H1 (cell line): Measurements from ENCODE around the gene THADA. TPM values are rescaled to one million over a fixed set of nuclear protein-coding genes. Genes with fewer than 3 reads are reported as not detected.

ENCODE experiments used
- CTCF ChIA-PET: fragments of 300-600 bp; sonication (Branson Sonifier 250); formaldehyde crosslinking; loops from one replicate; lab custom pipeline; 2021; ENCODE audit not compliant: partially characterized antibody; lab: Charles Lee
- POLR2A ChIA-PET: fragments of 300-600 bp; sonication (Branson Sonifier 250); formaldehyde crosslinking; loops from one replicate; lab custom pipeline; 2021; ENCODE audit warnings: inconsistent platforms; ENCODE audit not compliant: partially characterized antibody; lab: Charles Lee
- DNase-seq, 2 experiments: peaks; one replicate each; pipeline versions ENCODE4 v3.0.0 to v3.0.0-alpha.2; 2010 to 2022; ENCODE audit warnings: low spot score in 2 of 2, low read depth in 1 of 2, mixed read lengths in 1 of 2
- FAIRE-seq: peaks from 2 replicates; lab custom pipeline; 2011; peaks lifted over from hg19 to GRCh38; lab: Jason Lieb, UNC
- H2AFZ ChIP-seq: 2 replicates; pipeline ENCODE4 v1.8.1; 2012; ENCODE audit warnings: low read length, inconsistent platforms
- H2AK5ac ChIP-seq: 2 replicates; pipeline ENCODE4 v1.6.1; 2013; ENCODE audit warnings: low read depth, low read length
- H2BK120ac ChIP-seq: replicated peaks from 2 replicates; pipeline ENCODE3; 2013; ENCODE audit warnings: low read depth, low read length, inconsistent platforms
- H2BK12ac ChIP-seq: 2 replicates; pipeline ENCODE4 v1.6.1; 2013; ENCODE audit warnings: low read depth, low read length
- H2BK15ac ChIP-seq: 2 replicates; pipeline ENCODE4 v1.6.1; 2013; ENCODE audit warnings: low read length
- H2BK20ac ChIP-seq: 2 replicates; pipeline ENCODE4 v1.6.1; 2013; ENCODE audit warnings: low read length
- H2BK5ac ChIP-seq: 2 replicates; pipeline ENCODE4 v1.6.1; 2013; ENCODE audit warnings: low read depth, low read length
- H3K14ac ChIP-seq: 2 replicates; pipeline ENCODE4 v1.6.1; 2013; ENCODE audit warnings: inconsistent platforms; ENCODE audit not compliant: insufficient read length
- H3K18ac ChIP-seq: 2 replicates; pipeline ENCODE4 v1.6.1; 2013; ENCODE audit warnings: low read length; ENCODE audit errors: extremely low read depth
- H3K23ac ChIP-seq: 2 replicates; pipeline ENCODE4 v1.6.1; 2013; ENCODE audit warnings: inconsistent platforms; ENCODE audit not compliant: insufficient read length
- H3K23me2 ChIP-seq: 2 replicates; pipeline ENCODE4 v1.6.1; 2013; ENCODE audit warnings: low read depth, low read length
- H3K27ac ChIP-seq: 2 replicates; pipeline ENCODE4 v1.6.1; 2011; ENCODE audit warnings: low read depth, low read length, inconsistent platforms
- H3K27me3 ChIP-seq, 4 experiments: replicated peaks in 1 of 4; 1 replicate in 1 of 4; 2 replicates in 3 of 4; pipeline versions ENCODE4 v1.6.1 to v1.8.1; 2011 to 2013; ENCODE audit warnings: low read length in 3 of 4, mild to moderate bottlenecking in 3 of 4, inconsistent platforms in 2 of 4, mixed read lengths in 2 of 4, moderate library complexity in 1 of 4; ENCODE audit not compliant: control insufficient read depth in 3 of 4, insufficient read depth in 3 of 4; ENCODE audit errors: extremely low read depth in 1 of 4
- H3K36me3 ChIP-seq, 4 experiments: 2 replicates each; pipeline versions ENCODE4 v1.6.1 to v1.8.1; 2011 to 2013; ENCODE audit warnings: mild to moderate bottlenecking in 4 of 4, low read length in 3 of 4, moderate library complexity in 2 of 4, control low read depth in 1 of 4, inconsistent platforms in 1 of 4; ENCODE audit not compliant: insufficient read depth in 4 of 4, control insufficient read depth in 2 of 4
- H3K4ac ChIP-seq: replicated peaks from 2 replicates; pipeline ENCODE3; 2013; ENCODE audit warnings: low read length, low read depth, mixed read lengths, inconsistent platforms; ENCODE audit not compliant: insufficient read length
- H3K4me1 ChIP-seq, 4 experiments: replicated peaks in 1 of 4; 1 replicate in 1 of 4; 2 replicates in 3 of 4; pipeline versions ENCODE4 v1.6.1 to v1.8.1; 2011 to 2013; ENCODE audit warnings: low read length in 3 of 4, inconsistent platforms in 2 of 4, mixed read lengths in 1 of 4; ENCODE audit not compliant: insufficient read depth in 4 of 4, control insufficient read depth in 3 of 4
- H3K4me2 ChIP-seq, 2 experiments: 2 replicates each; pipeline versions ENCODE4 v1.6.1 to v1.8.1; 2011 to 2013; ENCODE audit warnings: low read depth in 2 of 2, low read length in 2 of 2, control low read depth in 1 of 2, inconsistent platforms in 1 of 2, mild to moderate bottlenecking in 1 of 2; ENCODE audit not compliant: insufficient read depth in 1 of 2
- H3K4me3 ChIP-seq, 4 experiments: fragments of 200-600, 300-600 bp in 1 of 4; sonication (generic), shearing (Covaris generic), sonication (Bioruptor Twin) in 1 of 4; 2 replicates each; pipeline versions ENCODE4 v1.5.1 to v1.8.1; 2011 to 2016; ENCODE audit warnings: low read length in 4 of 4, low read depth in 3 of 4, control low read depth in 2 of 4, inconsistent platforms in 2 of 4, mild to moderate bottlenecking in 2 of 4, mixed read lengths in 1 of 4, moderate library complexity in 1 of 4; ENCODE audit not compliant: insufficient read depth in 2 of 4; ENCODE audit errors: extremely low read depth in 1 of 4
- H3K56ac ChIP-seq: replicated peaks from 2 replicates; pipeline ENCODE3; 2013; ENCODE audit warnings: low read depth, mild to moderate bottlenecking, mixed read lengths, low read length, inconsistent platforms; ENCODE audit not compliant: insufficient read length
- H3K79me1 ChIP-seq: 2 replicates; pipeline ENCODE4 v1.6.1; 2013; ENCODE audit warnings: low read depth, low read length, control low read depth
- H3K79me2 ChIP-seq, 2 experiments: 2 replicates each; pipeline versions ENCODE4 v1.6.1 to v1.8.1; 2012 to 2013; ENCODE audit warnings: low read length in 2 of 2, mild to moderate bottlenecking in 2 of 2, inconsistent platforms in 1 of 2; ENCODE audit not compliant: insufficient read depth in 2 of 2, control insufficient read depth in 1 of 2
- H3K9ac ChIP-seq, 4 experiments: replicated peaks in 1 of 4; 1 replicate in 1 of 4; 2 replicates in 3 of 4; pipeline versions ENCODE4 v1.6.1 to v1.8.1; 2011 to 2013; ENCODE audit warnings: low read depth in 3 of 4, low read length in 3 of 4, control low read depth in 2 of 4, mild to moderate bottlenecking in 2 of 4, moderate library complexity in 2 of 4, inconsistent platforms in 1 of 4; ENCODE audit errors: extremely low read depth in 1 of 4
- H3K9me3 ChIP-seq, 2 experiments: 2 replicates each; pipeline versions ENCODE4 v1.6.1 to v1.8.1; 2012 to 2013; ENCODE audit warnings: mild to moderate bottlenecking in 2 of 2, moderate library complexity in 2 of 2, control low read depth in 1 of 2, inconsistent platforms in 1 of 2, low read depth in 1 of 2, low read length in 1 of 2, mixed read lengths in 1 of 2; ENCODE audit not compliant: insufficient read depth in 2 of 2
- H4K20me1 ChIP-seq, 2 experiments: replicated peaks in 1 of 2; 2 replicates each; pipeline versions ENCODE3 to v1.8.1; 2011 to 2013; ENCODE audit warnings: inconsistent platforms in 2 of 2, low read length in 2 of 2, mild to moderate bottlenecking in 1 of 2; ENCODE audit not compliant: insufficient read depth in 2 of 2, control insufficient read depth in 1 of 2
- H4K5ac ChIP-seq: 2 replicates; pipeline ENCODE4 v1.6.1; 2013; ENCODE audit warnings: low read length, low read depth, mixed read lengths, inconsistent platforms; ENCODE audit not compliant: insufficient read length
- H4K8ac ChIP-seq: 2 replicates; pipeline ENCODE4 v1.8.0; 2013; ENCODE audit warnings: mild to moderate bottlenecking, moderate library complexity, low read length, inconsistent platforms; ENCODE audit not compliant: insufficient read depth; ENCODE audit errors: extremely low read depth
- H4K91ac ChIP-seq: replicated peaks from 2 replicates; pipeline ENCODE3; 2013; ENCODE audit warnings: low read length, mixed read lengths, inconsistent platforms; ENCODE audit not compliant: insufficient read length
- BRCA1 ChIP-seq: IDR thresholded peaks from 2 replicates; pipeline ENCODE4 v1.6.1; 2012; ENCODE audit warnings: low read depth, low read length, improper control_type of control experiment
- CHD1 ChIP-seq: IDR thresholded peaks from 2 replicates; pipeline ENCODE4 v1.6.1; 2012; ENCODE audit warnings: low read depth, low read length, improper control_type of control experiment
- EGR1 ChIP-seq: IDR thresholded peaks from 2 replicates; pipeline ENCODE4 v1.6.1; 2011; ENCODE audit warnings: low read depth, low read length, borderline replicate concordance
- HDAC2 ChIP-seq, 2 experiments: fragments of 300-600 bp in 1 of 2; sonication (generic) in 1 of 2; IDR thresholded peaks; 2 replicates each; pipeline ENCODE4 v1.6.1; 2011 to 2012; ENCODE audit warnings: low read depth in 2 of 2, low read length in 2 of 2, mild to moderate bottlenecking in 2 of 2, moderate library complexity in 2 of 2, borderline replicate concordance in 1 of 2, inconsistent platforms in 1 of 2
- JUN ChIP-seq: IDR thresholded peaks from 2 replicates; pipeline ENCODE4 v1.6.1; 2011; ENCODE audit warnings: low read depth, mild to moderate bottlenecking, improper control_type of control experiment, low read length
- KDM1A ChIP-seq: fragments of 200-600, 300-600 bp; sonication (generic); IDR thresholded peaks from 2 replicates; pipeline ENCODE4 v1.7.1; 2016; ENCODE audit warnings: mild to moderate bottlenecking, low read length, borderline replicate concordance
- MAX ChIP-seq: IDR thresholded peaks from 2 replicates; pipeline ENCODE4 v1.6.1; 2012; ENCODE audit warnings: inconsistent platforms
- POU5F1 ChIP-seq: IDR thresholded peaks from 2 replicates; pipeline ENCODE4 v1.6.1; 2011; ENCODE audit warnings: low read depth, mild to moderate bottlenecking, low read length, moderate library complexity
- RNF2 ChIP-seq: fragments of 200-900, 300-1000 bp; sonication (generic); IDR thresholded peaks from 2 replicates; pipeline ENCODE4 v1.7.1; 2016; ENCODE audit warnings: borderline replicate concordance, low read depth, mild to moderate bottlenecking, antibody characterized with exemption, low read length; ENCODE audit not compliant: poor library complexity, severe bottlenecking; ENCODE audit errors: missing control alignments
- SP1 ChIP-seq: IDR thresholded peaks from 2 replicates; pipeline ENCODE4 v1.6.1; 2011; ENCODE audit warnings: low read depth, low read length
- SP4 ChIP-seq: IDR thresholded peaks from 2 replicates; pipeline ENCODE4 v1.6.1; 2012; ENCODE audit warnings: low read length, inconsistent platforms
- SRF ChIP-seq: IDR thresholded peaks from 2 replicates; pipeline ENCODE4 v1.6.1; 2011; ENCODE audit warnings: mild to moderate bottlenecking, low read depth, low read length, moderate library complexity
- TAF1 ChIP-seq: IDR thresholded peaks from 2 replicates; pipeline ENCODE4 v1.6.1; 2011; ENCODE audit warnings: mild to moderate bottlenecking, low read depth, low read length
- TAF7 ChIP-seq: optimal IDR thresholded peaks from 2 replicates; pipeline ENCODE3; 2011; ENCODE audit warnings: low read depth, mild to moderate bottlenecking, inconsistent platforms, low read length, moderate library complexity, borderline replicate concordance
- YY1 ChIP-seq: IDR thresholded peaks from 2 replicates; pipeline ENCODE4 v1.6.1; 2011; ENCODE audit warnings: low read depth, mild to moderate bottlenecking, low read length
- polyA plus RNA-seq, 7 experiments: library from polyadenylated mRNA; depleted of rRNA in 3 of 7; stranded (reverse) in 5 of 7; unstranded in 2 of 7; fragments of >200 nt in 5 of 7; fragments of 200-250 nt in 2 of 7; gene quantifications; 1 replicate in 5 of 7; 2 replicates in 1 of 7; 4 replicates in 1 of 7; pipeline versions ENCODE4 v1.2.1 to v1.2.3, GENCODE V29; 2011 to 2013; ENCODE audit warnings: missing spikeins in 2 of 7, mixed read lengths in 2 of 7
- total RNA-seq: library from RNA; stranded (reverse); fragmentation: NEBNext Ultra II Directional; extraction: Animal tissue kit (Norgen Biotek cat#: 25700); gene quantifications from 2 replicates; pipeline ENCODE4 v1.2.1, GENCODE V29; 2021

The THADA gene
- total and polyA plus RNA-seq, 2 of the 8 experiments (the other 6 are each of a cell fraction or from before 2014, with no cell fraction given), result 22.4 to 26.8 TPM

DNA sequence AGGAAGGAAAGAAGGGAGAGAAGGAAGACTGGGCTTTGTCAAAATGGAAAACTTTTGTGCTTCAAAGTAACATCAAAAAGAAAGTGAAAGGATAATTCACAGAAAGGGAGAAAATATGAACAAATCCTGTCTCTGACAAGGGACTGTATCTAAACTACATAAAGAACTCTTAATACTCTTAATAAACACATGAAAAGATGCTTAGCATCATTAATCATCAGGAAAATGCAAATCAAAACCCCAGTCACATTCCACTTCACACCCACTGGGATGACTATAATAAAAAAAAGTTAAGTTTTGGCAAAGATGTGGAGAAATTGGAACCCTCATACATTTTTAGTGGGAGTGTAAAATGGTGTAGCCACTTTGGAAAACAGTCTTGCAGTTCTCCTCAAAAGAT lies 357.7 kb downstream of the THADA start:
- no peak overlapping the region for H2BK120ac ChIP-seq
- DNase-seq, result no peak
- no peak for FAIRE-seq
- H2BK5ac ChIP-seq, result no peak overlapping the region
- no peaks in the 10 kb centered on the region; a peak in 1 of 7 replicates for H3K4me1 ChIP-seq
- no peak overlapping the region for H3K14ac ChIP-seq
- H3K9me3 ChIP-seq, result no peaks in the 10 kb centered on the region
- H3K79me1 ChIP-seq, result no peaks in the 10 kb centered on the region; the same call in 1 of the 2 replicates
- no peak overlapping the region for H3K4ac ChIP-seq
- H3K23ac ChIP-seq, result no peak overlapping the region
- no peaks in the 10 kb centered on the region for H3K27me3 ChIP-seq
- H3K27ac ChIP-seq, result no peak overlapping the region
- H4K20me1 ChIP-seq, result peaks cover 0 to under 1% of the 10 kb centered on the region in 2 experiments
- H3K4me3 ChIP-seq, result no peak overlapping the region
- POLR2A ChIA-PET, result no interaction called here
- H3K79me2 ChIP-seq, result no peaks in the 10 kb centered on the region
- no peak overlapping the region for H3K18ac ChIP-seq
- no peaks in the 10 kb centered on the region for H3K23me2 ChIP-seq
- no peaks in the 10 kb centered on the region for H3K36me3 ChIP-seq
- CTCF ChIA-PET, result interaction anchor here (1.0 to 1.2 kb wide), 2 partner anchors 9 to 68 kb away, joined by 3 to 8 read pairs; no protein-coding TSS in a partner anchor
- no peak overlapping the region for H2BK20ac ChIP-seq
- H2BK12ac ChIP-seq, result no peak overlapping the region
- H3K56ac ChIP-seq, result no peak overlapping the region
- H3K9ac ChIP-seq, result no peak overlapping the region
- no peak overlapping the region for H4K5ac ChIP-seq
- no peak overlapping the region for H4K91ac ChIP-seq
- no peak for TF ChIP-seq POU5F1
- TF ChIP-seq KDM1A, result no peak
- no peak for TF ChIP-seq SP1
- no peak for TF ChIP-seq RNF2
- no peak for TF ChIP-seq TAF7
- TF ChIP-seq TAF1, result no peak
- no peak for TF ChIP-seq SRF
- no peak for TF ChIP-seq MAX
- no peak for TF ChIP-seq BRCA1
- TF ChIP-seq EGR1, result no peak
- no peak for TF ChIP-seq HDAC2 (IDR thresholded peaks at IDR 0.05; ENCODE audit: borderline replicate concordance in 1 of 2, low read depth in 2 of 2, low read length in 2 of 2)
- TF ChIP-seq SP4, result no peak
- no peak for TF ChIP-seq CHD1
- TF ChIP-seq JUN, result no peak
- no peak for TF ChIP-seq YY1
- H2BK15ac ChIP-seq, result no peak overlapping the region
- no peak overlapping the region for H2AFZ ChIP-seq
- H4K8ac ChIP-seq, result no peak overlapping the region
- no peak overlapping the region for H3K4me2 ChIP-seq
- no peak overlapping the region for H2AK5ac ChIP-seq
